Measurements from ENCODE around the gene SMIM35. TPM values are rescaled to one million over a fixed set of nuclear protein-coding genes. Genes with fewer than 3 reads are reported as not detected.

Gene SMIM35
- total RNA-seq, 1 experiment from 2014 or later: not detected

DNA sequence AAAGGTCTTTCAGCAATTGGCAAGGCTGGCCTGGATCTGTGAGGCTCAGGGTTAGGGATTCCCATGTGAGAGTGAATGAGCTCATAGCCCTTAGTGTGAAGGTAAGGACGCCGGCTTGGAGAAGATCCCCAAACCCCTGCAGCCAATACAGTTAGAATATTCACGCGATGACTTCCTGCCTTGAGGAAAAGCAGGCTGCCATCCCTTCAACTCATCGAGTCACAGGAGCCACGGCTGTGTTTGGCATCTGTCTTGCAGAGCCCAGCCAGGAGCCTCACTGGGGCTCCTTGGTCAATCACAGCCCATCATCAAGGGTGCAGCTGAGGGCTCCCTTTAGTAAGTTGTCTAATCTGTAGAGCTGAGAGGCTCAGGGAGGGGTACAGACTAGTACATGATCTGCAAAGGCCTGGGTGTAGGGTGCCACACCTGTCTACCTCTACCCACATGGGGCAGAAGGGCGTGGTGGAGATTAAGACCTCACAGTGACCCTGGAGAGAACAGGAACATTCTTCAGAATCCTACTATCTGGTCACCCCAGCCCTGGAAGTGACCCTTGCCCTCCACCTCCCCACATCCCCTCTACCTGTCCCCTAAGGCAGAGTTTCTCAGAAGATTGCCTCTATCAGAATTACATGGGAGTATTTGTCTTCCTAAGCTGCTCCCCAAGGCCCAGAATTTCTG is 82.1 kb downstream of the SMIM35 start:
- DNase-seq (ENCODE audit: low spot score): no peak

DNA sequence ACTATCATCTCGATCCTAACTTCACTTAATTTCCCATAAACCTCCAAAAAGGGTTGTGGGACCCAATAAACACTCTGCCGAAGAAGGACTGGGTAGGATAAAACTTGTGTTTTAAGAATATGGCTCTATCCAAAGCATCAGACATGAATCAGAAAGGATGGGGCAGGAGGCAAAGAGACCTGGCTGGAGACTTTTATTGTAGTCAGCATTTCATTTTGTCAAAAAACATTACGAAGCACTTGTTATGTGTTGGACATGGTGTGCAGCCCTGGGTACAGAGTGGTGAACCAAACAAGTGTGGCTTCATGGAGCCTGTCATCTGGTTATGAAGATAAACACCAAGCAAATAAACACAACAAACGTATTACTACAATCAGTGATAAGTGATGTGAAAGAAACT is 83.3 kb downstream of the SMIM35 start:
- DNase-seq (ENCODE audit: low spot score): no peak

DNA sequence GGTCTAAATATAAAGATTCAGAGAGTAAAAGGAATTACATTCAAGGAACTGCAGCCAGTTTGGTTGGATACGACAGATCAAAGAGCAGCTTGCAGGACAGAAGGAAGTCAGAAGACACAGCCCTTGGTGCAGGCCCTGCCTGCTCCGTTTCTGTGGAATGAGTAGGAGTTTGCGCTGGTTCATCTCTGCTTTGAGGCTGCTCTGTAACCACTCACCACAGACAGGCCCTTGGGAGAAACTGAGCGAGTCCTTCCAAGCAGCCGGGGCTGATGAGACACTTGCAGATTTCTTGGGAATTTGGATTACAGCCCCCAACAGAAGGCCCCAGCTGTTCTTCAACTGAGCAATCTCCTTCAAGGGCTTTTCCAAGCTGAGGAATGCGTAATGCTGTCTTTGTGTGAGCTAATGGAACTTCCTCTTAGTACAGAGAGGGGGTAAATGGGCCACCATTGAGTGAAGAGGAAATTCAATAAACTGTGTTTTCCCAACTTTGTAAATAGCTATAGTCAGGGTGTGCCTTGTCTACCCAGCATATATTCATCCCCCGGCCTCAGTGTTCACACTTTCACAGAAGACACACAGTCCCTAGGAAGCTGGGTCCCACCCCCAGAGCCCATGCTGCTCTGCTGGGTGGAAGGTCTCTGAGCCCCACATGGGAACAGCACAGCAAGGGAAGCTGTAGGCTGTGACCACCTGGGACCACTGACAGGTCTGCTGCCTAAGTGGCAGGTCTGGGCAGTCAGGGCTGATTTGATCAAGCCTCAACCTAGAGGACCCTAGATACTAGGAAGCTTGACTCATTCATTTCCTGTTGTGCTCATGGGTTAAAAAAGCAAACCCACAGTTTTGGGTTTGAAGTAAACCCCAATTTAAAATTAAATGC is 84.0 kb downstream of the SMIM35 start:
- DNase-seq (ENCODE audit: low spot score): no peak

DNA sequence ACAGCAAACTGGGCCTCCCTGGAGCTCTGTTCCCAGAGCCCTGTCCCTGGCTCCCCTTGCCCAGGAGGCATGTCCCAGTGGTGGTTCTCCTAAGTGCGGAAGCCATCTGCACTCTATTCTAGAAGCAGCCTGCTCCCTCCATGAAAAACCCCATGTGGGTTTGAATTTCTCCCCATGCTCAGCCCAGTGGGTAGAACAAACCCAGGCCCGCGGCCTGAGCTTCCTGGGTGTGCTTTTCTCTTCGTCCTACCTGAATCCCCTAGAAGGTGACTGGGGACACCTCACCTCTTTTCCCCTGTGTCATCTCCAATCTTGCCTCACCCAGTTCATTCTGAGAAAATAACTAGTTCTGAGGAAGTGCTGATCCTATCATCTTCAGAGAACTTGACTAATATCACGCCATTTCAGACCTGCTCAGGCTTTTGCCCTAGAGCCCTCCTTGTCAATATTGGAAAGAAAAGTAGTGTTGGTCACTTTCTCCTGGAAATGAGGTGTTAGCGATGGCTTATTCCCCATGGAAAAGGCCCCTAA is 84.7 kb downstream of the SMIM35 start:
- DNase-seq (ENCODE audit: low spot score): no peak

DNA sequence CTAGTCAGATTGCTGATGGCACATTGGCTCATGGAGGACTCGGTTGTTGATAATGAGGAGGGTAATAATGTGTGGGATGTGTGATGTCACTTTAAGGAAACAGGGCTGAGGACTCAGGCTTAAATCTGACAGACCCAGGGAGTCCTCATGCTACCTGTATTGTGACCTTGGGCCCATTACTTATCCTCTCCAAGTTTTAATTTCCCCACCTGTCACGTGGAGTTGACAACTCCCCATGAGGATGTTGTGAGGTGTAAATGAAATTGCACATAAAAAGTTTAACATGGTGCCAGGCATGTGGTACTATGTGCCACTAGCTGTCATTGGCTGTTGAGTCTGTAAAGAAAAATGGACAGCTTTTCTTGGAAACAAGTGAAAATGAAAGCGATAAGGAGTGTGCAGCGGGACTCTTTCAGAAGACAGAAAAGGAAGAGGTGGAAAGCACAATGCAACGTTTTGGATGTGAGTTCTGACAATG is 85.2 kb downstream of the SMIM35 start:
- DNase-seq (ENCODE audit: low spot score): no peak

DNA sequence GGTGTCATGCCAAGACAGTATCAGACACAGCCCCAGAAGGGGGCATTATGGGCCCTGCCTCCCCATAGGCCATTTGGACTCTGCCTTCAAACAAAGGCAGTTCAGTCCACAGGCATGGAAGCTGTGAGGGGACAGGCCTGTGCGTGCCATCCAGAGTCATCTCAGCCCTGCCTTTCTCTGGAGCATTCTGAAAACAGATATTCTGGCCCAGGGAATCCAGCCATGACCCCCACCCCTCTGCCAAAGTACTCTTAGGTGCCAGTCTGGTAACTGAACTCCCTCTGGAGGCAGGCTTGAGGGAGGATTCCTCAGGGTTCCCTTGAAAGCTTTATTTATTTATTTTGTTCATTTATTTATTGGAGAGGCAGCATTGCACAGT is 85.9 kb downstream of the SMIM35 start:
- no peak for DNase-seq (ENCODE audit: low spot score)

DNA sequence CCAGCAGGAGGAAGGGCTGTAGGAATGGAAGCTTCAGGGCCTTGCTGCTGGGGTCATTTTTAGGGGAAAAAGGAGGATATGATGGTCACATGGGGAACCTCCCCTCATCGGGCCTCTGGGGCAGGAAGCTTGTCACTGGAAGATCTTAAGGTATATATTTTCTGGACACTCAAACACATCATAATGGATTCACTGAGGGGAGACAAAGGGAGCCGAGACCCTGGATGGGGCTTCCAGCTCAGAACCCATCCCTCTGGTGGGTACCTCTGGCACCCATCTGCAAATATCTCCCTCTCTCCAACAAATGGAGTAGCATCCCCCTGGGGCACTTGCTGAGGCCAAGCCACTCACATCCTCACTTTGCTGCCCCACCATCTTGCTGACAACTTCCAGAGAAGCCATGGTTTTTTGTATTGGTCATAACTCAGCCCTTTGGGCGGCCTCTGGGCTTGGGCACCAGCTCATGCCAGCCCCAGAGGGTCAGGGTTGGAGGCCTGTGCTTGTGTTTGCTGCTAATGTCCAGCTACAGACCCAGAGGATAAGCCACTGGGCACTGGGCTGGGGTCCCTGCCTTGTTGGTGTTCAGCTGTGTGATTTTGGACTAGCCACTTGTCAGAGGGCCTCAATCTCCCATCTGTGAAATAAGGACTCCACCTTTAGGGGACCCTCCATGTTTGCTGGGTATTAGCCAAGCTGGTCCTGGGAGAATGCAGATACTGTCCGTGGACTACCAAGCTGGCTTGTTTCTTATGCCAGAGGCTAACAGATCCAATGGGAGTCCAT is 86.5 kb downstream of the SMIM35 start:
- DNase-seq (ENCODE audit: low spot score): no peak

DNA sequence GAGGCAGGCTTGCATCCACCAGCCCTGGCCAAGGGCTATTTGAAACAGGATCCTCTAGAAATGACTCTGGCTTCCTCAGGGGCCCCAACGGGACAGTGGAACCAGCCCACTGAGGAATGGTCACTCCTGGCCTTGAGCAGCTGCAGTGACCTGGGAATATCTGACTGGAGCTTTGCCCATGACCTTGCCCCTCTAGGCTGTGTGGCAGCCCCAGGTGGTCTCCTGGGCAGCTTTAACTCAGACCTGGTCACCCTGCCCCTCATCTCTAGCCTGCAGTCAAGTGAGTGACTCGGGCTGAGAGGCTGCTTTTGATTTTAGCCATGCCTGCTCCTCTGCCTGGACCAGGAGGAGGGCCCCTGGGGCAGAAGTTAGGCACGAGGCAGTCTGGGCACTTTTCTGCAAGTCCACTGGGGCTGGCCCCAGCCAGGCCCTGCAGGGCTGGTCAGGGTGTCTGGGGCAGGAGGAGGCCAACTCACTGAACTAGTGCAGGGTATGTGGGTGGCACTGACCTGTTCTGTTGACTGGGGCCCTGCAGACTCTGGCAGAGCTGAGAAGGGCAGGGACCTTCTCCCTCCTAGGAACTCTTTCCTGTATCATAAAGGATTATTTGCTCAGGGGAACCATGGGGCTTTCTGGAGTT is 87.3 kb downstream of the SMIM35 start:
- no peak for DNase-seq (ENCODE audit: low spot score)

DNA sequence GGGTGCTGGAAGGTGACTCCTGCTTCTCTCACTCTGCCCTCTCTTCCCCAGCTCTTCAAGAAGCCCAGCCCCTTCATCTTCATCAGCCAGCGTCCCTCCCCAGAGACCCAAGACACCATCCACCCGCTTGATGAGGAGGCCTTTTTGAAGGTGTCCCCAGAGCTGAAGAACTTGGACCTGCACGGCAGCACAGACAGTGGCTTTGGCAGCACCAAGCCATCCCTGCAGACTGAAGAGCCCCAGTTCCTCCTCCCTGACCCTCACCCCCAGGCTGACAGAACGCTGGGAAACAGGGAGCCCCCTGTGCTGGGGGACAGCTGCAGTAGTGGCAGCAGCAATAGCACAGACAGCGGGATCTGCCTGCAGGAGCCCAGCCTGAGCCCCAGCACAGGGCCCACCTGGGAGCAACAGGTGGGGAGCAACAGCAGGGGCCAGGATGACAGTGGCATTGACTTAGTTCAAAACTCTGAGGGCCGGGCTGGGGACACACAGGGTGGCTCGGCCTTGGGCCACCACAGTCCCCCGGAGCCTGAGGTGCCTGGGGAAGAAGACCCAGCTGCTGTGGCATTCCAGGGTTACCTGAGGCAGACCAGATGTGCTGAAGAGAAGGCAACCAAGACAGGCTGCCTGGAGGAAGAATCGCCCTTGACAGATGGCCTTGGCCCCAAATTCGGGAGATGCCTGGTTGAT is 88.0 kb downstream of the SMIM35 start:
- DNase-seq (ENCODE audit: low spot score): no peak

DNA sequence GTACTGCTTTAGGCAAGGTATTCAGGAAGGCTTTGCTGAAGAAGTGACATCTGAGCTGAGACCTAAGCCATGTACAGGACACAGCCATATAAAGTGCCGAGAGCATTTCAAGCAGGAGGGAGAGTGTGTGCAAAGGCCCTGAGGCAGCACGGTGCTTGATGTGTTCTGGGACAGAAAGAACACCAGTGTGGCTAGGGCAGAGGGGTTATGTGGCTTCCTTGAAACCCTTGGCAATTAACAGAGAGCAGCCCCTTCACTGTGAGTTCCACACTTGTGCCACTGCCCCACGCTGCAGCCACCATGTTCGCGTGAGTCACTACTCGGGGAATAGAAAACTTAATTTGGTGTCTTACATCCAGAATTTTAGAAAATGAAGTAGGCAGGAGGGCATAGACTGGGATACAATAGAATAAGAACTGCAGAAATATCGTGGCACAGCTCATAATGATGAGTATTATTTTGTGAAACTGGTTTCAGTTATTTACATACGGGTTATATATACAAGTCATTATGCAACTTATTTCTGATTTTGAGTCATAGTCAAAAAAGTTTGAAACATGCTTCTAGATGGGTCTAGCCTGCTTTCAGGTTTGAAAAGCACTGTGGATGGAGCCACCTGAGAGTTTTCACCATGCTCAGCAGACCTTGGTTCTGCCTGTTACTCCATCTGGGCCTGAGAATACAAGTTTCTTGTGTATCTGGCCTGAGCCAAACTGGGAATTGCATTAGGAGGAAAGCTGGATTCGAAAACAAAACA is 88.8 kb downstream of the SMIM35 start:
- no peak for DNase-seq (ENCODE audit: low spot score)

DNA sequence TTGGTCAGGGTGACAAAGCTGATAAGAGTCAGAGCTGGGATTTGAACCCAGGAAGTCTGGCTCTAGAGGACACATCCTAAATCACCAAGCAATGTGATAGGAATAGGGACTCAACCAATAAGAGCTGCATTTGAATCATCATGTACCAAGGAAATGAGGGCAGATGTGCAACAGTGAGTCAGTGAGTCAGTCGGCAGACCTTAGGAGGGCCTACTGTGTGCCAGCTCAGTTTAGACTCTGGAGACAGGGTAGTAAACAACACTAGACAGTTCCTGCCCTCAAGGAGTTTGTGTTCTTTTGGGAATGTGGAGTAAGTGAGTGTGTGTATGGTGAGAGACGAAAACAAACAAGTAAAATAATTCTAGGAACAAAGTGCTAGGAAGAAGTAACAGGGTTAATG is 89.4 kb downstream of the SMIM35 start:
- no peak for DNase-seq (ENCODE audit: low spot score)

DNA sequence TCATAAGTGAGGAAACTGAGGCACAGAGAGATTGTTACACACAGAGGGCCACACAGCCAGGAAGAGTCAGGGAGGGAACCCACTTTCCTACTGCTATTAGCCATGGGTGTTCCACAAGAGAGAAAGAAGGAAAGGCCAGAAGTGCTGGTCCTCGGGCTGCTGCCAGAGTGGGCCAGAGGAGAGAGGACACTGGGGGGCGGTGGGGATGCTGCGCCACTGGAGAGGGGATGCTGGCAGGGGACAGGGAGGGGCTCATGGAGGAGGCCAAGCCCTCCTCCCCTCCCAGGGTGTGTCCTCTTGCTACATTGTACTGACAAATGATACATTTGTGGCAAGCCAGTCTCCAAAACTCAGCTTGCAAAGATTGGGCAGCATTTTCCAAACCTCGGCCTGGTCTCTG is 90.7 kb downstream of the SMIM35 start:
- DNase-seq (ENCODE audit: low spot score): no peak

DNA sequence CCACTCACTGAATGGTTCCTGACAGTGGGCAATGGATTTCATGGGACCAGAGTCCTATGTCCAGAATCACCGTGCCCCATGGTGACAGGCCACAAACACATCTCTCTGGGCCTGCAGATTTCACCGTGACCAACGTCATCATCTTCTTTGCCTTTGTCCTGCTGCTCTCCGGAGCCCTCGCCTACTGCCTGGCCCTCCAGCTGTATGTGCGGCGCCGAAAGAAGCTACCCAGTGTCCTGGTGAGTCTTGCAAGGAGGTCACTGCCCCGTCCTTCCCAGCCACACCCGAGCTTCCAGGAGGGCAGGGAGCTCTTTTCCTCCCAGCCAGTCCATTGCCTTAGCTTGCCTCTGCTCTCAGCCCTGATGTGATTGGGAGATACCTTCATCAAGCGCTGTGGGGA is 91.3 kb downstream of the SMIM35 start:
- no peak for DNase-seq (ENCODE audit: low spot score)

DNA sequence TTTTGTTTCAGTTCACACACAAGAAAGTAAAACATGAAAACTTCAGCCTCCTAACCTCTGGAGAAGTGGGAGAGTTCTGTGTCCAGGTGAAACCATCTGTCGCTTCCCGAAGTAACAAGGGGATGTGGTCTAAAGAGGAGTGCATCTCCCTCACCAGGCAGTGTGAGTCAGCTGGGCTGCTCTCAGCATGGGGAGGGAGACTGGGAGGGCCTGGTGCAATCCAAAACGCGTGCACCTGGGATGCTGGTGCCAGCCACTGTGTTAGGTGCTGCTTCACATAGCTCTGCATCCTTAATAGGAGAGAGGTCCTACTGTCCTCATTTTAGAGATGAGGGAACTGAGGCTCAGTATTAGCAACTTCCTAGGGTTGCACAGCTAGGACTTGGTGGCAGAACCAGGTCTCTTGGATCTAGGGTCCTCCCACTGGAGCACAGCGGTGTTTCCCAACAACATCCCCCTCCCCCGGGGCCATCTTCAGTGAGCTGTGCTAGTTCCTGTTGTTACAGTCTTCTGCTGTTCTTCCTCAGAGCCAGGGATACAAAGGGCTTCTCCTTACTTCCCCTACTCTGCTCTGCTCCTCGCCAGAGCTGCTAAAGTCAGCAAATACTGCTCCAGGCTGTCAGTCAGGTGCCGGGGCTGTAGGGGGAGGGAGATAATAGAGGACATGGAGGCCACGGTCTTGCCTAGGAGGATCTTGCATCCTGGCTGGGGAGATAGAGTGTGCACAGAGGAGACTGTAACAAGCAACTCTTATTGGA is 92.6 kb downstream of the SMIM35 start:
- no peak for DNase-seq (ENCODE audit: low spot score)

DNA sequence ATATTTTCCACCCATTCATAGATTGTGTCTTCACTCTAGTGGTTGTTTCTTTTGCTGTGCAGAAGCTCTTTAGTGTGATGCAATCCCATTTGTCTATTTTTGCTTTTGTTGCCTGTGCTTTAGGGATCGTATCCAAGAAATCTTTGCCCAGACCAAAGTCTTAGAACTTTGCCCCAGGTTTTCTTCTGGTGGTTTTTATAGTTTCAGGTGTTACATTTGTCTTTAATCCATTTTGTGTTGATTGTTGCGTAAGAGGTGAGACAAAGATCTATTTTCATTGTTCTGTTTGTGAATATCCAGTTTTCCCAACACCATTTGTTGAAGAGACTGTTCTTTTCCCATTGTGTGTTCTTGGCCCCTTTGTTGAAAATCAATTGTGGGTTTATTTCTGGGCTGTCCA is 94.1 kb downstream of the SMIM35 start:
- no peak for DNase-seq (ENCODE audit: low spot score)

DNA sequence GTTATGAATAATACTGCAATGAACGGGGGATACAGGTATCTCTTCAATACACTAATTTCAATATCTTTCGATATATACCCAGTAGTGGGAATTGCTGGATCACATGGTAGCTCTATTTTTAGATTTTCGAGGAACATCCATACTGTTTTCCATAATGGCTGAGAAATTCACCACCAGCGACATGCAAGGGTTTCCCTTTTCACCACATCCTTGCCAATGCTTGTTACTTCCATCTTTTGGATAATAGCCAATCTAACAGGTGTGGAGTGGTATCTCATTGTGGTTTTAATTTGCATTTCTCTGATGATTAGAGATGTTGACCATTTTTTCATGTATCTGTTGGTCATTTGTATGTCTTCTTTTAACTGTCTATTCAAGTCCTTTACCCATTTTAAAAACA is 94.6 kb downstream of the SMIM35 start:
- no peak for DNase-seq (ENCODE audit: low spot score)

DNA sequence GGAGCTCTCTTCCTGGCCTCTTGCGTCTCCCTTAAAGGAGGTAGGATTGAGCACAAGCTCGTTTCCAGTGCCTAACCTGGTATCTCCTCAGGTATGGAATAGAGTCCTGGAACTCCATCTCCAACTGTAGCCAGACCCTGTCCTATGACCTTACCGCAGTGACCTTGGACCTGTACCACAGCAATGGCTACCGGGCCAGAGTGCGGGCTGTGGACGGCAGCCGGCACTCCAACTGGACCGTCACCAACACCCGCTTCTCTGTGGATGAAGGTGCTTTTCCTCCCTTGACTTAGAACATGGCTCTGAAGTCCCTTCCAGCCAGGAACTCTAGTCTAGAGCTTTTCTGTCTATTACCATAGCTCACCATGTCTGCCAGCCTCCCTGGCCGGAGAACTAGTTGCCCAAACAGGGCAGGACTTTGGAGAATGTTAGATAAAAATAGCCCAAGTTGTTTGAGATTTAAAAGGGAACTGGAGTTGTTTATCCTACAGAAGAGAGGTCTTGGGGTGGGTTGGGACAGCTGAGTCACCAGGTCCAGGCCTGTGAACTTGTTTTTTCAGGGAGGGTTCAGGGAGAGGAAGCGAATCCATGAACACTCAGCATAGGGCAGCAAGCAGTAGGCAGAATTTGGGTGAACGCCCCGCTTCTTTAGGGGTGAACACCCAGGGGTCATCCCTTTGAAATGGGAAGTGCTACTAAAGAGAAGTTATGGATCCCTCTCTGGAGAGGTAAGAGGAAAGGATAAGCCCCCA is 97.2 kb downstream of the SMIM35 start:
- DNase-seq (ENCODE audit: low spot score): no peak

DNA sequence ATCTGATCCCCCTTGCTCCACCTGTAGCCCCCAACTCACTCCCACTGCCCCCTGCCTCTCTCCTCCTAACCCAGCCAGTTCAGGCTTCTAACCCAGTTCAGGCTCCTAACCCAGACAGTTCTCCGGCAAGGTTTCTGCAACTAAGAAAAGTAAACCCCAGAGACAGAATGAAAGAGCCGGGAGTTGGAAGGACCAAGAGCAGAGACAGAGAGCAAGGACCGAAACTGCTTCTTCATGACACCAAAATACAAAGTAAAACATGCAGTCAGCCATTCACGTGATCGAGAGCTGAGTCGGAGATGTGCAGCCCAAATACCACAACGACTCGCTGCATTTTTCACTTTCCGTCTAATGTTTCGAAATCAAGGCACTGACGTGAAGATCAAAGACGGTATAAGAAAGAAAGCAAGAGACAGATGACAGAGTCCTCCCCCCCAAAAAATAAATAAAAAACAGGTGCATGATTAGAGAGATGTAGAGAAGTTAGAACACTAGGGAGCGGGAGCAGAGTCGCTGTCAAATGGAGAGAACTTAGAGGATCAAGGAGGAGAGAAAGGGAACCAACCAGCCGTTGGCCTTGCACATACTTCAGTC is 99.7 kb downstream of the SMIM35 start:
- DNase-seq (ENCODE audit: low spot score): no peak

Data from H4 (cell line).